Karpas-422 (cell line): ENCODE data around the gene IL12RB1. TPM values are rescaled to one million over a fixed set of nuclear protein-coding genes. Genes with fewer than 3 reads are reported as not detected.

Source experiments
- DNase-seq: peaks from one replicate; pipeline ENCODE4 v3.0.0-alpha.2; 2015
- H2AFZ ChIP-seq: fragments of 200-600 bp; sonication (generic); 2 replicates; pipeline ENCODE4 v1.6.1; 2014; ENCODE audit warnings: antibody characterized with exemption, low read length, mixed read lengths
- H3K27ac ChIP-seq: fragments of 200-600 bp; sonication (generic); 2 replicates; pipeline ENCODE4 v1.5.1; 2014; ENCODE audit warnings: mild to moderate bottlenecking, low read length, moderate library complexity
- H3K27me3 ChIP-seq: fragments of 200-600 bp; sonication (generic); 2 replicates; pipeline ENCODE4 v1.6.1; 2014; ENCODE audit warnings: low read length, mixed read lengths
- H3K36me3 ChIP-seq: fragments of 200-600 bp; sonication (generic); 2 replicates; pipeline ENCODE4 v1.6.1; 2014; ENCODE audit warnings: low read length, mixed read lengths; ENCODE audit not compliant: insufficient read depth
- H3K4me1 ChIP-seq: fragments of 200-600 bp; sonication (generic); 2 replicates; pipeline ENCODE4 v1.6.1; 2014; ENCODE audit warnings: mild to moderate bottlenecking, low read length, mixed read lengths
- H3K4me2 ChIP-seq: fragments of 200-600 bp; sonication (generic); 2 replicates; pipeline ENCODE4 v1.6.1; 2014; ENCODE audit warnings: low read length, low read depth, mild to moderate bottlenecking; ENCODE audit not compliant: poor library complexity, severe bottlenecking
- H3K4me3 ChIP-seq: fragments of 200-600 bp; sonication (generic); 2 replicates; pipeline ENCODE4 v1.5.1; 2014; ENCODE audit warnings: mild to moderate bottlenecking, antibody characterized with exemption, low read length, mixed read lengths
- H3K79me2 ChIP-seq: fragments of 200-600 bp; sonication (generic); 2 replicates; pipeline ENCODE4 v1.6.1; 2014; ENCODE audit warnings: mild to moderate bottlenecking, low read length, mixed read lengths
- H3K9ac ChIP-seq: fragments of 200-600 bp; sonication (generic); 2 replicates; pipeline ENCODE4 v1.6.0; 2014; ENCODE audit warnings: low read length
- H3K9me2 ChIP-seq: fragments of 200-600 bp; sonication (generic), shearing (Covaris generic); replicated peaks from 2 replicates; pipeline ENCODE4 v1.6.0; 2014; ENCODE audit warnings: mild to moderate bottlenecking, low read length, moderate library complexity; ENCODE audit not compliant: insufficient read depth
- H3K9me3 ChIP-seq: fragments of 300-700, 200-600 bp; sonication (generic); 2 replicates; pipeline ENCODE4 v1.6.1; 2014; ENCODE audit warnings: low read length, mixed read lengths
- H4K20me1 ChIP-seq: fragments of 200-600 bp; sonication (generic); 2 replicates; pipeline ENCODE4 v1.6.1; 2014; ENCODE audit warnings: mild to moderate bottlenecking, antibody characterized with exemption, low read length, low read depth; ENCODE audit not compliant: insufficient read depth
- total RNA-seq: library from RNA; depleted of rRNA; stranded (reverse); fragments of >200 nt; shearing (Covaris generic); gene quantifications from 2 replicates; pipeline ENCODE4 v1.2.3, GENCODE V29; 2014; ENCODE audit warnings: low replicate concordance

IL12RB1 gene
- total RNA-seq, 1 experiment from 2014 or later, result 6.1 TPM

DNA sequence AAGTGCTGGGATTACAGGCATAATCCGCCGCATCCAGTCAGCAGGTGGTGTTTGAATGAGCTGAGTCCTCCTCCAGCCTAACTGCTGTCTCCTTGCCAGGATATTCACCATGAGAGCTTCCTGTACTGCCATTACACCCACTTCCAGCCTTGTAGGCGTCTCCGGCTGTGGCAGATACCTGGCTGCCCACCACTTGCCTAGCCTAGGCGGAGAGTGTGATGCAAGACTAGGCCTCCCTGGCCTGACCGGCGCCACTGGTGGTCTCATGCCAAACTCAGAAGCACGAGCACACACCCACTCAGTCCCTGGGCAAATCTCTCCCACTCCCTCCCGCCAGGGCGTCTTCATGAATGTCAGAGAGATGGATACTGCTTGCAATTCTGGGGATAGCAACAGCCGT, 16.6 kb downstream of the IL12RB1 start:
- H3K4me3 ChIP-seq, result no peak overlapping the region
- H3K36me3 ChIP-seq, result no peaks in the 10 kb centered on the region
- H3K4me1 ChIP-seq, result no peaks in the 10 kb centered on the region
- H4K20me1 ChIP-seq, result no peaks in the 10 kb centered on the region
- no peak for DNase-seq
- no peak overlapping the region for H2AFZ ChIP-seq
- no peak overlapping the region for H3K27ac ChIP-seq
- no peaks in the 10 kb centered on the region for H3K9me3 ChIP-seq
- H3K9ac ChIP-seq, result no peak overlapping the region
- H3K79me2 ChIP-seq, result no peaks in the 10 kb centered on the region
- H3K27me3 ChIP-seq, result no peaks in the 10 kb centered on the region
- H3K4me2 ChIP-seq, result no peak overlapping the region
- H3K9me2 ChIP-seq, result no peaks in the 10 kb centered on the region

DNA sequence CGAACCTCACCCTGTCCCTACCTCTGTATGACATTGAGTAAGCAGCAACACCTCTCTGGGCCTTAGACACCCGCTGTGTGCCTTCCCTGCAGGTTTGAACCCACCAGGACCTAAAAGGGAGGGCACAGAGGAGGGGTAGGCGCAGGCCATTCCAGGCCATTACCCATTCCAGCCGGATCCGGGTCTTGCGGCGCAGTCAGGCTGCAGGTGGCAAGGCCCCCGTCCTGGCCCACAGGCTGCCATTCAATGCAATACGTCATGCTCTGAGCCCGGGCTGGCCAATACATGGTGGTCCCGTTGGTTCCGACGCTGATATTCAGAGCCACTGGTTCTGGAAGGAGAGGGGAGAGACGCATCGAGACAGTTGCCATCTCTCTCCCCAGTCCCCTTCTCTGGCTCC, 17.4 kb downstream of the IL12RB1 start:
- no peaks in the 10 kb centered on the region for H4K20me1 ChIP-seq
- no peaks in the 10 kb centered on the region for H3K27me3 ChIP-seq
- H3K36me3 ChIP-seq, result no peaks in the 10 kb centered on the region
- H3K4me2 ChIP-seq, result no peak overlapping the region
- no peaks in the 10 kb centered on the region for H3K9me2 ChIP-seq
- no peaks in the 10 kb centered on the region for H3K9me3 ChIP-seq
- no peak for DNase-seq
- H3K27ac ChIP-seq, result no peak overlapping the region
- no peak overlapping the region for H3K9ac ChIP-seq
- no peaks in the 10 kb centered on the region for H3K79me2 ChIP-seq
- H3K4me3 ChIP-seq, result no peak overlapping the region
- H2AFZ ChIP-seq, result no peak overlapping the region
- H3K4me1 ChIP-seq, result no peaks in the 10 kb centered on the region

DNA sequence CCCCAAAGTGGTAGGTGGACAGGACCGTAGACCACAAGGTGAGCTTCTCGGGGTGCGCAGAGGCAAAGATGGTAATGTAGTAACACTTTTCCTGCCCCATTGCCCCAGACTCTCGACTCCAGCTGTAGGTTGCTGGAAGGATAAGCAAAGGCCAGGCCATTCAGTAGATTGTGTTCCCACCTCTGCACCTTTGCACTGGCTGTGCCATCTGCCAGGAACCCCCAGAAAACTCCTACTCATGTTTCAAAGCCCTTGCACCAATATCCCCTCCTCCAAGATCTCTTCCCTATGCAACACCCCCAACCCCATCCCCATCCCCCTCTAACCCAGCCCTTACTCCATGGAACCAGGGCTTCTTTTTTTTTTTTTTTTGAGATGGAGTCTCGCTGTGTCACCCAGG, 18.3 kb downstream of the IL12RB1 start:
- H3K9ac ChIP-seq, result no peak overlapping the region
- H3K4me2 ChIP-seq, result no peak overlapping the region
- no peak for DNase-seq
- no peaks in the 10 kb centered on the region for H3K79me2 ChIP-seq
- no peaks in the 10 kb centered on the region for H4K20me1 ChIP-seq
- H2AFZ ChIP-seq, result no peak overlapping the region
- H3K4me1 ChIP-seq, result no peaks in the 10 kb centered on the region
- H3K4me3 ChIP-seq, result no peak overlapping the region
- H3K9me2 ChIP-seq, result no peaks in the 10 kb centered on the region
- H3K36me3 ChIP-seq, result no peaks in the 10 kb centered on the region
- H3K9me3 ChIP-seq, result no peaks in the 10 kb centered on the region
- no peaks in the 10 kb centered on the region for H3K27me3 ChIP-seq
- H3K27ac ChIP-seq, result no peak overlapping the region

DNA sequence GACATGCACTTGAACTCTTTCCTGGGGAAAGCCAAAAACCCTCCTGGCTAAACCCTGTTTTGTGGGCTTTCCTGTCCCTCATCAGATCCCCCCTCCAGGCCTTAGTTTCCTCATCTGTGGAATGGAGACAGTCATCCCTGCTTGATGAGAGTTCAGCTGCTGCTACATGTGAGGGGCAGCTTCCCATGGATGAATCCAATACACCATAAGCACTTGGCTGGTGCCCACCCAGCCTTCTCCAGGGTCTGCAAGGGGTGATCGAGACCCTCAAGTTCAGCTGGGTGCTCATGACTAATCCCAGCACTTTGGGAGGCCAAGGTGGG, 21.6 kb downstream of the IL12RB1 start:
- H3K27ac ChIP-seq, result no peak overlapping the region
- no peaks in the 10 kb centered on the region for H4K20me1 ChIP-seq
- no peaks in the 10 kb centered on the region for H3K9me3 ChIP-seq
- no peaks in the 10 kb centered on the region for H3K79me2 ChIP-seq
- no peak overlapping the region for H2AFZ ChIP-seq
- H3K4me2 ChIP-seq, result no peak overlapping the region
- no peaks in the 10 kb centered on the region for H3K36me3 ChIP-seq
- H3K9ac ChIP-seq, result no peak overlapping the region
- no peak overlapping the region for H3K4me3 ChIP-seq
- H3K9me2 ChIP-seq, result no peaks in the 10 kb centered on the region
- peaks cover 7% of the 10 kb centered on the region for H3K4me1 ChIP-seq
- no peaks in the 10 kb centered on the region for H3K27me3 ChIP-seq
- no peak for DNase-seq

DNA sequence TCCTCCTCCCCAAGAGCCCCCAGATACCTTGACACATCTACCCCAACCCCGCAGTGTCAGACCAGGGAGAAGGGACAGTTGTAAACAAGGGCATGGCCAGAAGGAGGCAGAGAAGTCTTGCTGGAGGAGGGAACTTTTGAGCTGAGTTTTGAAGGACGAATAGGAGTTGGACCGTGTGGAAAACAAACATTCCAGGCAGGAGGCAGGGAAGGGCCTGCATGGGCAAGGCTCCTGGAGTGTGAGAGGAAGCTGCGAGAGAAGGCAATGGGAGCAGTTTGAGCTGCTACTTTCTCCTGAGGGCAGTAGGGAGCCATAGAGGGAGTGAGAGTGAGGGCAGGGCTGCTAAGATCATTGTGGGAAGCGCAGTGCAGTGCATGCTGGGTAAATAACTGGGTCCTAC, 23.3 kb downstream of the IL12RB1 start:
- H3K36me3 ChIP-seq, result no peaks in the 10 kb centered on the region
- no peaks in the 10 kb centered on the region for H3K79me2 ChIP-seq
- H3K9me3 ChIP-seq, result no peaks in the 10 kb centered on the region
- H3K27me3 ChIP-seq, result no peaks in the 10 kb centered on the region
- no peaks in the 10 kb centered on the region for H3K9me2 ChIP-seq
- H3K9ac ChIP-seq, result no peak overlapping the region
- no peak overlapping the region for H2AFZ ChIP-seq
- DNase-seq, result peak; percentile 65
- no peak overlapping the region for H3K4me3 ChIP-seq
- H3K4me1 ChIP-seq, result peaks cover 12% of the 10 kb centered on the region
- H3K27ac ChIP-seq, result no peak overlapping the region
- H4K20me1 ChIP-seq, result no peaks in the 10 kb centered on the region
- no peak overlapping the region for H3K4me2 ChIP-seq

DNA sequence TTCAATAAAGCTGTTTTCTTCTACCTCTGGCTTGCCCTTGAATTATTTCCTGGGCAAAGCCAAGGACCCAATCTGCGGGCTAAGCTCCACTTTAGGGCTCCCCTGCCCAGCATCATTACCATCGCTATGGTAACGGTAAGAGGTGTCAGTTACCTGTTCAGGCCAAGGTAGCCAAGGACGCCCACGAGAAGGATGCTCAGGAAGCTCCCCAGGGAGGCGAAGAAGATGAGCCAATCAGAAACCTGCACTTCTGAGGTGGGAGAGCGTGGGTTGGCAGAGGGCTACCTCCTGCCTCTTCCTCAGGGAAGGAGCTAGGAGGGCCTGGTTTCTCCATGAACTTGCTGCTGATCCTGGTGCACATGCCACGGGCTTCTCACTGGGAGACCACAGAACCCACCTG, 24.7 kb downstream of the IL12RB1 start:
- Histone ChIP-seq H3K27ac (no peak overlapping the region), H3K9ac (no peak overlapping the region), H2AFZ (no peak overlapping the region), H3K9me3 (no peaks in the 10 kb centered on the region), H3K4me3 (no peak overlapping the region), H3K79me2 (no peaks in the 10 kb centered on the region), H4K20me1 (no peaks in the 10 kb centered on the region), H3K9me2 (no peaks in the 10 kb centered on the region), H3K27me3 (no peaks in the 10 kb centered on the region), H3K4me2 (no peak overlapping the region), H3K36me3 (no peaks in the 10 kb centered on the region), H3K4me1 (peaks cover 16% of the 10 kb centered on the region)
- DNase-seq, result no peak

DNA sequence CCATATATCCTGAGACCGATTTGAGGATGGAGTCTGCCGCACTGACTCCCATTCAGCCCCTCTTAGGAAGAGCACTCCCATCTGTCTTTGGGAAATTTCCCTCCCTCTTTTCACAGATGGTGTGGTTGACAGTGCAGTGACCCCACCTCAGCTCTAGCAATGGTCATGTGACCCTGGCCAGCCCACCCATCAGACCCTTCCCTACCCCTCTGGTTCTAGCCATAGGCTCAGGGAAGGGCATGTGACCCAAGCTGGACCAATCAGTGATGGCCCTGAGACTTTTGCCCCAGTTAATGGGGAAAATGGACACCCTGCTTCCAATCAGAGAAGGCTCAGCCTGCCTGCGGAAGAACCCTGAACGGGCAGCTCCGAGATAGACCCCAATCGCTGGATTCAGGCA, 26.3 kb downstream of the IL12RB1 start:
- Histone ChIP-seq H3K9me3 (no peaks in the 10 kb centered on the region), H3K79me2 (no peaks in the 10 kb centered on the region), H3K36me3 (no peaks in the 10 kb centered on the region), H2AFZ (no peak overlapping the region), H3K27me3 (no peaks in the 10 kb centered on the region), H3K9ac (no peak overlapping the region), H3K4me3 (no peak overlapping the region), H3K9me2 (no peaks in the 10 kb centered on the region), H4K20me1 (no peaks in the 10 kb centered on the region), H3K27ac (no peak overlapping the region), H3K4me1 (peaks cover 16% of the 10 kb centered on the region), H3K4me2 (no peak overlapping the region)
- no peak for DNase-seq

DNA sequence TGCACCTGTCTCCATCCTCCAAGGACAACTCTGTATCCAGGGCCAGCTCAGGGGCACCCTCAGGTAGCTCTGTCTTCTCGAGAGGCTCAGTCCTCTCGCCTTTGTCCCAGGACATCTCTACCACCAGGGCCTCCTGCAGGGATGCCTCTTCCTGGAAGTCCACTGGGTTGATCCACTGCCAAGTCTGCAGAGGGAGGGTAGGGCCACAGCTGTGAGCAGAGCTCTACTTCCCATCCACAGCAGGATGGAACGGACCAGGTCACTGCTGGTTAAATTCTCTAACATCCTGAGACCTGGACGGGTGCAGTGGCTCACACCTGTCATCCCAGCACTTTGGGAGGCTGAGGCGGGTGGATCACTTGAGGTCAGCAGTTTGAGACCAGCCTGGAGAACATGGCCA, 26.8 kb downstream of the IL12RB1 start:
- Histone ChIP-seq H3K9ac (no peak overlapping the region), H3K4me2 (no peak overlapping the region), H3K9me2 (no peaks in the 10 kb centered on the region), H3K9me3 (no peaks in the 10 kb centered on the region), H3K36me3 (no peaks in the 10 kb centered on the region), H4K20me1 (no peaks in the 10 kb centered on the region), H3K27ac (no peak overlapping the region), H3K79me2 (no peaks in the 10 kb centered on the region), H3K27me3 (no peaks in the 10 kb centered on the region), H3K4me1 (peaks cover 16% of the 10 kb centered on the region), H3K4me3 (no peak overlapping the region), H2AFZ (no peak overlapping the region)
- DNase-seq, result no peak

DNA sequence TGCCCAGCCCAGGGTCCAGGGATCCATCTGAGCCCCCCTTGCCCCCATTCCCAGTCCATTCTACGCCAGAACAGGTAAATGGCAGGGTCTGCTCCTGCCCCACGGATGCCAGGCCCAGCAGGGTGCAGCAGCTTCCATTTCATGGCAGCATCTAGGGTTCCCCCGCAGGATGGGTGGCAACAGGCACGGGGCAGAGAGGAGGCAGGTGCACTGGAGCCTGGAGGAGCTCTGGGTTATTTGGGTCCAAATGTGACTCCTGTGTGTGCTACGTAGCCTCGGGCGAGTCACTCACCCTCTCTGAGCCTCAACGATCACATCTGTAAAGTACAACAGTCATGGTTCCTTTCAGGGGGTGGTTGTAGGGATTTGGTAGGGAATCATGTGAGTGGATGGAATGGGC, 27.4 kb downstream of the IL12RB1 start:
- Histone ChIP-seq H3K27ac (no peak overlapping the region), H3K4me1 (peaks cover 16% of the 10 kb centered on the region), H3K9me2 (no peaks in the 10 kb centered on the region), H3K27me3 (no peaks in the 10 kb centered on the region), H3K36me3 (no peaks in the 10 kb centered on the region), H2AFZ (no peak overlapping the region), H3K9me3 (no peaks in the 10 kb centered on the region), H3K79me2 (no peaks in the 10 kb centered on the region), H3K4me3 (no peak overlapping the region), H3K4me2 (no peak overlapping the region), H4K20me1 (no peaks in the 10 kb centered on the region), H3K9ac (no peak overlapping the region)
- DNase-seq, result peak; percentile 57
